AG09319 (cell line): Measurements from ENCODE around the gene RPLP1.

Experiments
- DNase-seq: peaks from one replicate; pipeline ENCODE4 v3.0.0-alpha.2; 2010; ENCODE audit warnings: low read depth; ENCODE audit errors: extremely low read depth
- TF ChIP-seq, protein P1 (sequence below): IDR thresholded peaks from 2 replicates; pipeline ENCODE4 v1.5.1; 2011; ENCODE audit warnings: low read depth, mild to moderate bottlenecking, inconsistent platforms, low read length, moderate library complexity

RPLP1 gene

DNA sequence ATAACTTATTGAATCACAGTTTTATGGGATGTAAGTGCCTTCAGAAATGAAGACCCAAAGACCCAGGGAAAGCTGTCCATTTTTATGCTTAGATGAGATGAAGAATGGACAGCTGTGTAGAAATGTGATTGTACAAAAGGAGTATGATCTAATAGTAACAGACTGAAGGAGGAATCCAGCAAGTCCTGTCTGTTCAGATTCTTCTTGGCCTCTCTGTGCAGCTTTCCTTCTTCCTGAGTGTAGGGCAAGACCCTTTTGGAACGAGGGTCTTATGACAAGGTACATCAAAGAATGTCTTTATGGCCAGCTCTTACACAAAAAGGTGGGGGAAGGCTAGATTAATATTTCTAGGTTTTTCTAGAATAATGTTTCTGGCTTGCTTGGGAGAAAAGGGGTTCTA lies 39.9 kb upstream of the RPLP1 start:
- no peak for DNase-seq
- TF ChIP-seq, protein P1, sequence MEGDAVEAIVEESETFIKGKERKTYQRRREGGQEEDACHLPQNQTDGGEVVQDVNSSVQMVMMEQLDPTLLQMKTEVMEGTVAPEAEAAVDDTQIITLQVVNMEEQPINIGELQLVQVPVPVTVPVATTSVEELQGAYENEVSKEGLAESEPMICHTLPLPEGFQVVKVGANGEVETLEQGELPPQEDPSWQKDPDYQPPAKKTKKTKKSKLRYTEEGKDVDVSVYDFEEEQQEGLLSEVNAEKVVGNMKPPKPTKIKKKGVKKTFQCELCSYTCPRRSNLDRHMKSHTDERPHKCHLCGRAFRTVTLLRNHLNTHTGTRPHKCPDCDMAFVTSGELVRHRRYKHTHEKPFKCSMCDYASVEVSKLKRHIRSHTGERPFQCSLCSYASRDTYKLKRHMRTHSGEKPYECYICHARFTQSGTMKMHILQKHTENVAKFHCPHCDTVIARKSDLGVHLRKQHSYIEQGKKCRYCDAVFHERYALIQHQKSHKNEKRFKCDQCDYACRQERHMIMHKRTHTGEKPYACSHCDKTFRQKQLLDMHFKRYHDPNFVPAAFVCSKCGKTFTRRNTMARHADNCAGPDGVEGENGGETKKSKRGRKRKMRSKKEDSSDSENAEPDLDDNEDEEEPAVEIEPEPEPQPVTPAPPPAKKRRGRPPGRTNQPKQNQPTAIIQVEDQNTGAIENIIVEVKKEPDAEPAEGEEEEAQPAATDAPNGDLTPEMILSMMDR: no peak

DNA sequence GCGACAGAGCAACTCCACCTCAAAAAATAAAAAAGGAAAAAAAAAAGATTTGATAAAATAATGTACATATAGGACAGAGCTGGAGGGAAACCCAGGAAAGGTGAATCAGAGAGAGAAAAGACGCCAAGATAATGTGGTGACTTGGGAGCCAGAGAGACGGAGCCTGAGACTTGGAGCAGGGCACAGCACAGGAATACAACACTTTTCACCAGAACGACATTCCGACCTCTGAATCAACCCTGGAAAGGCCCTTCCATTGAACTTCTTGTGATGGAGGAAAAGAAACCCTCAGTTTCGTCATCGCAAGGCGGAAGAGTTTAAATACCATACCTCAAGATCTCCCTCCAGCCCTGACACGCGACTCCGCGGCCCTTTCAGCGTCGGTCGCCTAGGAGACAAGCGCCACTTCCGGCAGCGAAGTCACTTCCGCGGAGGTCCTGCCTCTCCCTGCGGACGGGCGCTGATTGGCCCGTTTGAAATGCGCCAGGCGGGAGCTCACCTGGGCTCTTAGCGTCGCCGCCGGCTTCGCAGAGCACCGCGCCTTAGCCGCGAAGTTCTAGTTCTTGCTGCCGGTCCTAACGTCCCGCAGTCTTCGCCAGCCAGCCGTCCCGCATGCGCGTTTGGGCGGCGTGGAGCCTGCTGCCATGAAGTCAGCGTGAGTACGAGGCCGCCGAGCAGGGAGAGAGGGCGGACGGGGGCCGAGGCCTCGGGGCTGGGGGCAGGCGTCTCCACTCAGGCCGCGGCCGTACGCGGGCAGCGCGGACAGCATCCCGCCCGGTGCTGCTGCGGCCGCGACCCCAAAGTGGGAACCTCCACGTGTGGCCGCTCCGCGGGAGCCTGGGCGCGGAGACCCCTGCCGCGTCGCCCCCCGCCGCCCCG lies 38.6 kb upstream of the RPLP1 start, which contains the start of gene KIF23:
Gene KIF23, plus strand, starts transcription at position 528 of the 879 bp plus-strand sequence. Its CDS starts 117 bp downstream, at position 645.
- DNase-seq: peak; percentile 89
- TF ChIP-seq, protein P1: no peak

DNA sequence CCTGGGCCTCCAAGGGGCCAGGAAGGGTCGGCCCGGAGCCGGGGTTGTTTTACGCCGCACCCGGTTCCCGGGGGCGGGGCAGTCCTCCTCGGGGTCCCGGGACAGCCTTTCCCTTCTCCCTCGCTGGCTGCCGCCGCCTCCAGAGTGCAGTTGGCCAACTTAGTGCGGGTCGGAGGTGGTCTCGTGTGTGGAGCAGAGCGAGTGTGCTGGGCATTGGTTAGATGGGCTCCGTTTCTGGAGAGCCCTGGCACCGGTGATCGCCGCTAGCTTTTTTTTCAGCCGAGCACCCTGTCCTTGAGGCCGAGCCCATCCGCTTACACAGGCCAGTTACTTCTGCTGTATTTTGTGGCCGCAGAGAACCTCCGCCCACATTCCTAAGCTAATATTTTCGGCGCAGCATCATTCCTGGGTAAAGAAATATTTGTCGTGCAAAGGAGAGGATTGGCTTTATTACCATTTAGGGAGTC lies 37.9 kb upstream of the RPLP1 start:
- TF ChIP-seq, protein P1: no peak
- DNase-seq: peak; percentile 81

DNA sequence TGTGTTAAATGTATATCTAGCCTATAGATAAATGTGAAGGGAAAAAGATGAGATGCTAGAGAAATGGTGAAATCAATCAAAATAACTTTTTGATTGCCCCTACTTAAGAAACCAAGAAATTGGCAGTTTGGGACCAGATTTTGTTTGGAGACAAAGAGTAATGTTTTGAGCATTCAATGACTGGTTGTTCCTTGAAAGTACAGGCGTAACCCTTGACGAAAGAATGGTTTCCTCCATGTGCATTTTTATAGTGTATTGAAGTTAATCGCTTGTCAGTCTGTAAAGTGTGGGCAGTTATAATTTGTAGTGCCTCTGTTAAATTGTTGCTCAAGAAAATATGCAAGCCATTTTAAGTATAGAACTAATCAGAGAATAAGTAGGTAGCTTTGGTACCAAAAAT lies 37.2 kb upstream of the RPLP1 start:
- TF ChIP-seq, protein P1: no peak
- no peak for DNase-seq

DNA sequence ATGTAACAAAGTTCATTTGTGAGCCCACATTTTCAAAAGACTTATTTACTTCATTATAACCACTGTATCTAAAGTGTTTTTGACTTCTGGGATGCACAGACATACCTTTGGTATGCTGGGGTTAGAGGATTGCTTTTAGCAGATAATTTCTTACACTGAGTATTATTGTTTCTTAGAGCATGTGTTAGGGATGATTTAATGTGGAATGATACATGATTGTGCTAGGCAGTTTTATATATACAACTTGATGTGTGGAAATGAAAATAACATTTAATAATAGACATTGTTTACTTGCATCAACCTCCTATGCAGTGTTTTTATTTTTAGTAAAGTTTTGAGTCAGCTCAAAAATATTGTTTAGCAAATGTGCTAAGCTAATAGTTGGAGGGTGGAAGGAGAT lies 35.0 kb upstream of the RPLP1 start:
- DNase-seq: no peak
- TF ChIP-seq, protein P1: no peak

DNA sequence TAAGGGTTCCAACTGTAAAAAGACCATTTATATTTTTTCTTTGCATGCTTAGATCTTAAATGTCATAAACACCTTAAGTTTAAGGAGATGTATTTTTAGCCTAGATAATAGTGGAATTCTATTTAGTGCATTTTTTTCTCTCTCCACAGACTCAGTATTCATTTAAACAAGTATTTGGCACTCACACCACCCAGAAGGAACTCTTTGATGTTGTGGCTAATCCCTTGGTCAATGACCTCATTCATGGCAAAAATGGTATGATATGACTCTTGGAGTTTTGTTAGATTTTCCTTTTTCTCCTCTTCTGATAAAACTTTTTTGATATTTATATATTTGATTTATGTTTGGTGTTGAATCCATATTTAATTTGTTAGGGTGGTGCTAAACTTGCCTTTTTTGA lies 31.1 kb upstream of the RPLP1 start:
- TF ChIP-seq, protein P1: no peak
- no peak for DNase-seq

DNA sequence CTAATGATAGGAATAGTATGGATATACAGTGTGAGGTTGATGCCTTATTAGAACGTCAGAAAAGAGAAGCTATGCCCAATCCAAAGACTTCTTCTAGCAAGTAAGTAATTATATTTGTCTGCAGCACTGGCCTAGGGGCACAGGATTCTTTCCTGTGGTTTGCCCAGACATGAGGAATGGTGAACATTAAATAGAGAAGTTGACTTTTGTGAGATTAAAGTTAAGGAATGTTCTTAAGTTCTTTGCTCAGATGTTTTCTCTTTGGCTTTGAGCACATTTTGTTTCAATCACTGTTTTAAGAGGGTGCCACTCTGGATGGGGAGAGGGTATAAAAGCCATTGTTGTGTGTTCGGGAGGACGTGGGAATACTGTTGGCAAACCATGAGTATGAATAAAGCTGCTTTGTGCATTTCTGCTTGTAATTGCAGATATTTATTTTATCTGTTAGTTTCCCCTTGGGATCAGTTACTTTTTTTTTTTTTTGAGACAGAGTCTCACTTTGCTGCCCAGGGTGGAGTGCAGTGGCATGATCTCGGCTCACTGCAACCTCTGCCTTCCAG lies 30.2 kb upstream of the RPLP1 start:
- DNase-seq: no peak

More for the DNA sequence above, 30.2 kb upstream of the RPLP1 start:
- TF ChIP-seq, protein P1: no peak
